ENCODE data around the gene FOXP1. TPM values are rescaled to one million over a fixed set of nuclear protein-coding genes. Genes with fewer than 3 reads are reported as not detected.

The FOXP1 gene
- total RNA-seq, 1 donor = 195 TPM

DNA sequence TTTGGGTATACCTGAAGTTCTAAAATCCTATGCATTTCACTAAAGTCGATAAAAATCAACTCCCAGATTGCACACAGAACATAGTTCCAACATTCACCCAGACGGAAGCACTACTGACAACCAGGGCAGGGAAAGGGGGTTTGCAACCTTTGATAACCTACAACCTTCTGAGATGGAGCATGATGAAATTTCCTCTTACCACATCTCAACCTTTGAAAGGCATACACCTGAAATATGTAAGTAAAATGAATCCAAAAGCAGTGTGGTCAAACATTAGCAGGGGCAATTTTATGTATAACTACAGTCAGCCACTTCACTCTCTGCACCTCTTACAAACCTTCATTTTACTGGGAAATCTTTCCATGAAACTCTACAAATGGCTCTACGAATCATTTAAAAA lies 184.1 kb downstream of the FOXP1 start:
- Histone ChIP-seq H3K27ac (ENCODE audit: low read depth, low read length) (no peak overlapping the region), H3K27me3 (ENCODE audit: insufficient read depth, low read length) (no peaks in the 10 kb centered on the region), H3K4me1 (ENCODE audit: insufficient read depth, low read length) (peaks cover 29% of the 10 kb centered on the region), H3K9me3 (ENCODE audit: low read depth, low read length) (no peaks in the 10 kb centered on the region), H3K36me3 (ENCODE audit: insufficient read depth, low read length) (no peaks in the 10 kb centered on the region), H2AFZ (ENCODE audit: low read length) (no peak overlapping the region), H4K20me1 (ENCODE audit: insufficient read depth, low read length) (peaks cover 27% of the 10 kb centered on the region), H3K4me3 (ENCODE audit: insufficient read depth, low read length) (no peak overlapping the region), H3K79me2 (ENCODE audit: insufficient read depth, low read length) (peaks cover 65% of the 10 kb centered on the region), H3K4me2 (ENCODE audit: insufficient read depth, low read length) (no peak overlapping the region)
- TF ChIP-seq, protein P1, sequence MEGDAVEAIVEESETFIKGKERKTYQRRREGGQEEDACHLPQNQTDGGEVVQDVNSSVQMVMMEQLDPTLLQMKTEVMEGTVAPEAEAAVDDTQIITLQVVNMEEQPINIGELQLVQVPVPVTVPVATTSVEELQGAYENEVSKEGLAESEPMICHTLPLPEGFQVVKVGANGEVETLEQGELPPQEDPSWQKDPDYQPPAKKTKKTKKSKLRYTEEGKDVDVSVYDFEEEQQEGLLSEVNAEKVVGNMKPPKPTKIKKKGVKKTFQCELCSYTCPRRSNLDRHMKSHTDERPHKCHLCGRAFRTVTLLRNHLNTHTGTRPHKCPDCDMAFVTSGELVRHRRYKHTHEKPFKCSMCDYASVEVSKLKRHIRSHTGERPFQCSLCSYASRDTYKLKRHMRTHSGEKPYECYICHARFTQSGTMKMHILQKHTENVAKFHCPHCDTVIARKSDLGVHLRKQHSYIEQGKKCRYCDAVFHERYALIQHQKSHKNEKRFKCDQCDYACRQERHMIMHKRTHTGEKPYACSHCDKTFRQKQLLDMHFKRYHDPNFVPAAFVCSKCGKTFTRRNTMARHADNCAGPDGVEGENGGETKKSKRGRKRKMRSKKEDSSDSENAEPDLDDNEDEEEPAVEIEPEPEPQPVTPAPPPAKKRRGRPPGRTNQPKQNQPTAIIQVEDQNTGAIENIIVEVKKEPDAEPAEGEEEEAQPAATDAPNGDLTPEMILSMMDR (IDR thresholded peaks at IDR 0.05; ENCODE audit: extremely low read depth, low read depth, low read length) = no peak
- DNase-seq (ENCODE audit: insufficient read length, low spot score, missing footprints) = no peak

DNA sequence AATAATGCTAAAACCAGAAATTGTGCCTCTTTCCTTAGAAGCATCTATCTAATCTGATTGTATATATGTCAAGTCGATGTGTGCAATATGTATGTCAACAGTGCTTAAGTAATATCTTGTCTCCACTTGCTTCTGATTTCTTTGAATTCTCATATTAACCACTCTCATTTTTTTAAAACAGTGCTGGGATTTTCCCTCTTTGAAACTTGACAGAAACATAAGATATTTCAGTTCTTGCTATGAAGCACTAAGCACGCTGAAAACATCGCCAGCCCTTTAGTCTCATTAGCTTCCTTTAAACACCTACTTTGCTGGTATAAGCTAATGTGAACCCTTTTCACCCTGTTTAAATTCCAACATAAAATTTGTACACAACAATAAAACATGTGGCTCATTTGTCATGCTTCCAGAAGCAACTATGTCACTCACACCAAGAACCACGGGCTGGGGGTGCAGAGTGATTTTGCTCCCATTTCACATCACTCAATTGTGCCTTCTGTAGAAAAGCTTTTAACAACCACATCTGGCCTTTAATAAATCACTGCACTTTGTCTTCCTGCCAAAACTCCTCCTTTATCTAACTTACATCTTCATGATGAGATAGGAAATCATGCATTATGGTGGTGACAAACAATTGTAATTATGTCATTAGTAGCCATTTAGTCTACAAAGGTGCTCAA lies 185.2 kb downstream of the FOXP1 start:
- TF ChIP-seq, protein P1 (IDR thresholded peaks at IDR 0.05; ENCODE audit: extremely low read depth, low read depth, low read length) = no peak
- Histone ChIP-seq H3K4me1 (ENCODE audit: insufficient read depth, low read length) (peaks cover 34% of the 10 kb centered on the region), H3K4me3 (ENCODE audit: insufficient read depth, low read length) (no peak overlapping the region), H4K20me1 (ENCODE audit: insufficient read depth, low read length) (peaks cover 27% of the 10 kb centered on the region), H3K79me2 (ENCODE audit: insufficient read depth, low read length) (peaks cover 71% of the 10 kb centered on the region), H3K27me3 (ENCODE audit: insufficient read depth, low read length) (no peaks in the 10 kb centered on the region), H2AFZ (ENCODE audit: low read length) (no peak overlapping the region), H3K9me3 (ENCODE audit: low read depth, low read length) (no peaks in the 10 kb centered on the region), H3K36me3 (ENCODE audit: insufficient read depth, low read length) (no peaks in the 10 kb centered on the region), H3K27ac (ENCODE audit: low read depth, low read length) (no peak overlapping the region), H3K4me2 (ENCODE audit: insufficient read depth, low read length) (no peak overlapping the region)
- no peak for DNase-seq (ENCODE audit: insufficient read length, low spot score, missing footprints)

GRCh38 chr3:71397726-71398125 lies 185.8 kb downstream of the FOXP1 start:
- Histone ChIP-seq H3K27me3 (ENCODE audit: insufficient read depth, low read length) (no peaks in the 10 kb centered on the region), H3K4me2 (ENCODE audit: insufficient read depth, low read length) (no peak overlapping the region), H4K20me1 (ENCODE audit: insufficient read depth, low read length) (peaks cover 25% of the 10 kb centered on the region), H3K27ac (ENCODE audit: low read depth, low read length) (no peak overlapping the region), H3K4me1 (ENCODE audit: insufficient read depth, low read length) (peaks cover 34% of the 10 kb centered on the region), H3K4me3 (ENCODE audit: insufficient read depth, low read length) (no peak overlapping the region), H3K36me3 (ENCODE audit: insufficient read depth, low read length) (no peaks in the 10 kb centered on the region), H3K79me2 (ENCODE audit: insufficient read depth, low read length) (peaks cover 66% of the 10 kb centered on the region), H2AFZ (ENCODE audit: low read length) (no peak overlapping the region), H3K9me3 (ENCODE audit: low read depth, low read length) (no peaks in the 10 kb centered on the region)
- TF ChIP-seq, protein P1 (IDR thresholded peaks at IDR 0.05; ENCODE audit: extremely low read depth, low read depth, low read length) = no peak
- no peak for DNase-seq (ENCODE audit: insufficient read length, low spot score, missing footprints)

DNA sequence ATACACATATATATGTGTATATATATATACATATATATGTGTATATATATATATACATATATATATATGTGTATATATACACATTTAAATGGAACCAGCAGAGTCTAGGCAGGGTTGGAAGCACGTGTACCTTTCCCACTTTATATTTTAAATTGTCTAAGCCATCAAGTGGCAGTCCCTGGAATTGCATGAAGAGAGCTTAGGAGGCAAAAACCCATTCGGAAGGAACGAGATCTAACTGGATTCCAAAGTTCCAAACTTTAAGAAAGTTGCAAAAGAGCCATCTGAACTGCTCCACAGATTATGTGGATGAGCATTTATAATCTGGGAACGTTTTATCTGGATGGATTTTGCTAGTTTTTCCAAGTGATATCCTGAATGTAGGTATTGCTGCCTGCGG lies 186.5 kb downstream of the FOXP1 start:
- Histone ChIP-seq H3K79me2 (ENCODE audit: insufficient read depth, low read length) (peaks cover 68% of the 10 kb centered on the region), H3K27ac (ENCODE audit: low read depth, low read length) (no peak overlapping the region), H2AFZ (ENCODE audit: low read length) (no peak overlapping the region), H4K20me1 (ENCODE audit: insufficient read depth, low read length) (peaks cover 25% of the 10 kb centered on the region), H3K9me3 (ENCODE audit: low read depth, low read length) (no peaks in the 10 kb centered on the region), H3K4me3 (ENCODE audit: insufficient read depth, low read length) (no peak overlapping the region), H3K36me3 (ENCODE audit: insufficient read depth, low read length) (no peaks in the 10 kb centered on the region), H3K4me2 (ENCODE audit: insufficient read depth, low read length) (no peak overlapping the region), H3K4me1 (ENCODE audit: insufficient read depth, low read length) (peaks cover 34% of the 10 kb centered on the region), H3K27me3 (ENCODE audit: insufficient read depth, low read length) (no peaks in the 10 kb centered on the region)
- TF ChIP-seq, protein P1 (IDR thresholded peaks at IDR 0.05; ENCODE audit: extremely low read depth, low read depth, low read length) = peak; percentile 44
- DNase-seq (ENCODE audit: insufficient read length, low spot score, missing footprints) = peak; percentile 58
